DND-41 (cell line): ENCODE results near the gene PCGF2.

Experiments
- EZH2 ChIP-seq: IDR thresholded peaks from 3 replicates; pipeline ENCODE4 v1.6.1; 2012; ENCODE audit warnings: borderline replicate concordance, low read depth, mild to moderate bottlenecking, moderate library complexity, low read length, inconsistent platforms; ENCODE audit not compliant: severe bottlenecking
- TF ChIP-seq, protein P1 (sequence below): IDR thresholded peaks from 2 replicates; pipeline ENCODE4 v1.5.1; 2012; ENCODE audit warnings: borderline replicate concordance, low read length, moderate library complexity, mild to moderate bottlenecking; ENCODE audit not compliant: poor library complexity, severe bottlenecking; ENCODE audit errors: extremely low read depth

DNA sequence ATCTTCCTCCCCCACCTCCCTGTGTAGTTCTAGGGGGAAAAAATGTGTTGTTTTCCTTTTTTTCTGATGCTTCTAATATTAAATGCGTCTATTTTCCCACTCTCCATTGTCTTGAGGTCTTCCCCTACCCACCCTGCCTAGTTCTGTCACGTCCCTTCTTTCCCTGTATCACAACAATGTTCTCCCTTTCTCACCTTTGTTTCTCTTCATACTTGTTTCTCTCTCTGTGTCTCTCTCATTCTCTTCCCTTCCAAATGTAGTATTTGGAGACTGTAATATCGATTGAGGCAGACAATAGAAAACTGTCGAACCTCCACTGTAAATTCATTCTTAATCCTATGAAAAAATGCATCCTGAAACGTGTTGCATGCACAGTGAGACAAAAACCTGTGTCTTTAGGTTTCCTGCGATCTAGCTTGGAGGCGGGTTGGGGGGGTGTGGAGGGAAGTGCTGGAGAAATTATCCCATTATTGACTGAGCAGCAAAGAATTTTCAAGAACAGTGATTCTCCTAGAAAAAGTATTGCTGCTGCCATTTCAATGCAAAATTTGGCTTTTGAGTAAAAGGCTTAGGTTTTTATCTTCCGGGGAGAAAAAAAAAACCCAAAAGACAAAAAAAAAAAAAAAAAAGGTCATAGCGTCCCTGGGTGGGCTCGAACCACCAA lies 3.1 kb upstream of the PCGF2 start:
- TF ChIP-seq, protein P1, sequence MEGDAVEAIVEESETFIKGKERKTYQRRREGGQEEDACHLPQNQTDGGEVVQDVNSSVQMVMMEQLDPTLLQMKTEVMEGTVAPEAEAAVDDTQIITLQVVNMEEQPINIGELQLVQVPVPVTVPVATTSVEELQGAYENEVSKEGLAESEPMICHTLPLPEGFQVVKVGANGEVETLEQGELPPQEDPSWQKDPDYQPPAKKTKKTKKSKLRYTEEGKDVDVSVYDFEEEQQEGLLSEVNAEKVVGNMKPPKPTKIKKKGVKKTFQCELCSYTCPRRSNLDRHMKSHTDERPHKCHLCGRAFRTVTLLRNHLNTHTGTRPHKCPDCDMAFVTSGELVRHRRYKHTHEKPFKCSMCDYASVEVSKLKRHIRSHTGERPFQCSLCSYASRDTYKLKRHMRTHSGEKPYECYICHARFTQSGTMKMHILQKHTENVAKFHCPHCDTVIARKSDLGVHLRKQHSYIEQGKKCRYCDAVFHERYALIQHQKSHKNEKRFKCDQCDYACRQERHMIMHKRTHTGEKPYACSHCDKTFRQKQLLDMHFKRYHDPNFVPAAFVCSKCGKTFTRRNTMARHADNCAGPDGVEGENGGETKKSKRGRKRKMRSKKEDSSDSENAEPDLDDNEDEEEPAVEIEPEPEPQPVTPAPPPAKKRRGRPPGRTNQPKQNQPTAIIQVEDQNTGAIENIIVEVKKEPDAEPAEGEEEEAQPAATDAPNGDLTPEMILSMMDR, result no peak
- no peak for TF ChIP-seq EZH2
